ENCODE data around the gene DUSP10. TPM values are rescaled to one million over a fixed set of nuclear protein-coding genes. Genes with fewer than 3 reads are reported as not detected.

DUSP10 gene
- total RNA-seq, 1 experiment from 2014 or later: 24.4 TPM

DNA sequence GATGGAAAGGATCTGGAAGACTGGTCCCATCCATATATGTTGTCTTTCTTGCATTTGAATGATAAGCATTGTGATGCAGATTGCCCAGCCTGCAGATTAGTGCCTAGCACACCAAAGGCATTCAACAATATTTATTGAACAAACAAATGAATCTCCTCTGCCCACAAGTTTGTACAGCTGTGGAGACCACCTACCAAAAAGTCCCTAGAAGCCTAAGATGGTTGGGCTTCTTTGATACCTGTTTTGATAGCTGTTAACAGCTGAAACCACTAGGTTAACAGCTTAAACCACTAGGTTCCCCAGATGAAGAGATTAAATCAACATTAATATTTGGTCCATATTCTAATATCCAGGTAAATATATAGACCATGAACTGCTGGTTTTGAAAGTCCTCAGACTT, 9.8 kb downstream of the DUSP10 start:
- no peak for DNase-seq (ENCODE audit: low read depth)

DNA sequence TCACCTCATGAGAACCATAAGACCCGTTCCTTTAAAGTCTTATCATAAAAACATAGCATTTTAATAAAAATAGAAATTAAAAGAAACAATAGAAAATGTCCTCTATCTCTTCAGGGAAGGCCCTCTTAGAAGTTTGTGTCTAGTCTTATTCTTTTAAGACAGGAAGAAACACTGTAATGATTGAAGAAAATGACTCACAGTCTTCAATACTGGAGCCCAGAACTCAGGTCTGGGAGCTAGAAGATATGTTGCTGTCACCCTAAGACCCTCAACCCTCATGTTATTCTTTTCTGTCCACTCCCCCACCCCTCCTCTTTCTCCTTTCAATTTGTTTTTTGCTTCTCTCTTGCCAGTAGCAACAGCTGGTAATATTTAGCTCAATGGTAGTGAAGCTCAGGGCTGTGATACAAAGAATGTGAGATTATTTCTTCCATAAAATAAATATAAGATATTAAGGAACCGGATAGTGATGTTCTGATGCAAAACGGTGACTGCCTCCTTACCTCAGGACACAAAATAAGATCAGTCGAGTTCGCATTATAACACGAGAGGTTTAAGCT, 12.0 kb downstream of the DUSP10 start:
- DNase-seq (ENCODE audit: low read depth): no peak

DNA sequence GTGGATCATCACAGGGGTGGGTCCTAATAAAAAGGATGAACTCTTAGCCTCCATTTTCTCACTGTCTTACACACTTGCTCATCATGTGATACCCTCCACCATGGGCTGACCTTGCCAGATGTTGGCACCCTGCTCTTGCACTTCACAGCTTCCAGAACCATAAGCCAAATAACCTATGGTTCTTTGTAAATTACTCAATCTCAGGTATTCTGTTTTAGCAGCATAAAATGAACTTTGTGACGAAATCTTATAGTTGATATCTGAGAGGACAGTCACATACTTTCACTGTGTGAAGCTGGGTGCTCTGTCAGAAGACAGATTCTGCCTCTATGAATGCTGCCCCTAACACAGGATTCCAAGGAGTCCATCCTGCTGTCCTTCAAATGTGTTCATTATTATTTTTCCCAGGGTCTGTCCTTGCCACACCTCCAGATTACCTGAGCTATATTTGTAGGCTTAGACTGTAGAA, 13.8 kb downstream of the DUSP10 start:
- DNase-seq (ENCODE audit: low read depth): no peak

DNA sequence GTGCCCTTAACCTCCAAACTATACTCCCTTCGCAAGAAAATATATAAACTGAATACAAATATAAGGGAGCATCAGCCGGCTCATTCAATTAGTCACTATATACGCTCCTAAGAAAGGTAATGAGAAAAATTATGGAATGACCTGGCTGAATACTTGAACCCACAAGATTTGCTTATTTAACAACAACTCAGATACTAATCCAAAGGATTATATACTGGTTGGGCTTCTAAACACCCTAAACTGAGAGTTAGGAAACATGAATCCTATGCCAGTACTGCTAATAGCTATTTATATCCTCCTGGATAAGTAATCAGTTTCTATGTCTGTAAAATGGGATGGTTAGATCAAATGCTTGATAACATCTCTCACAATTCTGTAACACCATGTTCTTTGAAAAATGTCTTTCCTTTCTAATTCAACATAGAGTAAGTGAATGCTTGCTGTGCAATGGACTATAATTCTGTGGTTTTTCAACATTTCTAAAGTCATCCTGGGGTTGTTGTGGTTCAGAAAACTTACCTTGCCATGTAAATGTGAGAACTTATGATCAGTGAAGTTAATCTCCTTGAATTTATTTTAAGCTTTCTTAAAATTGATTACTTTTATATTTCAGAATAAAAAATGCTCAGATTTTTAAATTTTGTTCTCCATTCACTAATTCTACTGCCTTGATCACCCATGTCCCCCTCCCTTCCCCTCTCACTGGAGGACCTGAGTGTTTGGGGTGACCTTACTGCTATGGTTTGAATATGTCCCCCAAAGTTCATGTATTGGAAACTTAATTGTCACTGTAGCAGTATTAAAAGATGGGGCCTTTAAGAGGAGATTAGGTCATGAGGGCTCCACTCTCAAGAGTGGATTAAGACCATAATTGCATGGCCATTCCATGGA, 14.5 kb downstream of the DUSP10 start:
- DNase-seq (ENCODE audit: low read depth): no peak

DNA sequence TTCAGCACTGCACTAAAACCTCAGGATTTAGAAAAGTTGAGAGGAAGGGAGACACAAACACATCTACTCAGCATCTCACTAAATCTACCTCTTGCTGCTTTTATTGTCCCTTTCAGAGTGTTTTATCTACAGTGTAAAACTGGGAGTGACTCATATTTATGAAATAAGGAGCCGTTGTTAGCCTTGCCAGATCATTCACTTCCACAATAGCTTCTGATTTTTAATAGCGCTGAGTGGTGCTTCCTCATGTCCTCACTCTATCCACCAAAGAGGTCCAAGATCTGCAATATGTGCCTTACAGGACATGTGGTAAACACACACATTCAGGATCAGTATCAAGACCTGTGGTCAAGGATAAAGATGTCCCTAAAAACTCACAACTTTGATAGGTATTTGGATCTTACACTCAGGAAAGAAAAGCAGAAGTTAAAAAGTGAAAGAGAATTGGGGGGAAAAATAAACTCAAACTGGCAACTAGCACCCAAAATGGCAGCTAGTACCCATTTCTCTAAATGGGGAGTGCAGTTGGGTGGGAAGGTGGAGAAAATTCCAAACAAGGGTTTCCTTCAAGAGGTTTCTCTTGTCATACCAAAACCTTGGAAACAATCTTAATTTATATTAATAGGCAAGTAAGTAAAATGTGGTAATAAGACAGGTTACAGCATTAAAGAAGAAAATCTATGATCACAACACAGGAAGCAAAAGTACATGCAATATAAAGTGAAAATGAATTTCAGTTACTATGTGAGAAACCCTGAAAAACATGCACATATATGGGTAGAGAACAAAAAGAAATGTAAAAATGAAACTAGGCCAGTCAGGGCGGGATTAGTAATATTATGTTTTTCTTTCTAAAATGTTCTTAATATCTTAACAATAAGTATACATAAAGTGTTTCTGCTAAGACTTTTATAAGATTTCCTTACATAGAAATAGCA, 15.9 kb downstream of the DUSP10 start:
- DNase-seq (ENCODE audit: low read depth): no peak

DNA sequence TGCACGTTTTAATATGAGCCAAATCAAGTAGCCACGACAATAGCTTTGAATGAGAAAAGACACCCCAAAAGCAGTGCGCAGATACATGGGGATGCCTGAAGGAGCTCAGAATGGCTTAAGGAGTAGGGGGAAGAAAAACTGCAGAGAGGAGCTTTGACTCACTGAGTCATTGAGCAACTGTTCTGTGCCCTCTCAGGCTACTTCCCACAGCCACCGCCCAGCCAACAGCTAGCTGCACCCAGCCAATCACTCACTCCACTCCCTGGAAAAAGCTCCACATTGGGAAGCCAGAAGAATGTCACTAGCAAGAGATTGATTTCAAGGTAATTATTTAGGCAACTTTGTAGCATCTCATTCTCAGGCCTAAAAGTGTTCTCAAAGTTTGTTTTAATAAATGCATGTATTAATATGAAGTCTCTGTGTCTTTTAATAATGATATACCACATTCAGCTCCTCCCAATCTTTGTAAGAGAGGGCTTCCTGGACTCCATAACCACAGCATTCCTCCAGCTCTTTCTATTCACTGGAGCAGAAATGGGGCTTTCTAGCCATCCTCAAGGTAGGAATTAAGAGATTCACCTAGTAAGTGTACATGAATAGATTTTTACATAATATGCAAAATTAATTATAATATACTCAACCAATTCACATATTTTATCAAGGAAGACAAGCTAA, 16.8 kb downstream of the DUSP10 start:
- DNase-seq (ENCODE audit: low read depth): peak; percentile 67

DNA sequence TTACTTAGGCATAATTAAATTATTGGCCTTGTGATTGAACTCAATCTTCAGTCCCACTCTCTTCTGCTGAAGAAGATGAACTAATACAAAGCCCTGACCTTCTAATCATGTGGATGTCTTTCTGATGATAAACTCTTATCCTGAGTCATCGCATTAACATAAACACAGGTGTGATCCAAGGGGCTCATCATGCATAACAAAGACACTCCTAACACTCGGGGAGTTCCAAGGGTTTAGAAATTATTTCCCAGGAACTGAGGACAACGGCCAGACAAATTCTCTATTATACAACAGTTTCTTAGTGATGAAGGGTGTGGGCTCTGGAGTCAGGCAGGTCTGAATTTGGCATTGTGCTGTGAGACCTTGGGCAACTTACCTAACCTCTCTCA, 18.0 kb downstream of the DUSP10 start:
- no peak for DNase-seq (ENCODE audit: low read depth)

DNA sequence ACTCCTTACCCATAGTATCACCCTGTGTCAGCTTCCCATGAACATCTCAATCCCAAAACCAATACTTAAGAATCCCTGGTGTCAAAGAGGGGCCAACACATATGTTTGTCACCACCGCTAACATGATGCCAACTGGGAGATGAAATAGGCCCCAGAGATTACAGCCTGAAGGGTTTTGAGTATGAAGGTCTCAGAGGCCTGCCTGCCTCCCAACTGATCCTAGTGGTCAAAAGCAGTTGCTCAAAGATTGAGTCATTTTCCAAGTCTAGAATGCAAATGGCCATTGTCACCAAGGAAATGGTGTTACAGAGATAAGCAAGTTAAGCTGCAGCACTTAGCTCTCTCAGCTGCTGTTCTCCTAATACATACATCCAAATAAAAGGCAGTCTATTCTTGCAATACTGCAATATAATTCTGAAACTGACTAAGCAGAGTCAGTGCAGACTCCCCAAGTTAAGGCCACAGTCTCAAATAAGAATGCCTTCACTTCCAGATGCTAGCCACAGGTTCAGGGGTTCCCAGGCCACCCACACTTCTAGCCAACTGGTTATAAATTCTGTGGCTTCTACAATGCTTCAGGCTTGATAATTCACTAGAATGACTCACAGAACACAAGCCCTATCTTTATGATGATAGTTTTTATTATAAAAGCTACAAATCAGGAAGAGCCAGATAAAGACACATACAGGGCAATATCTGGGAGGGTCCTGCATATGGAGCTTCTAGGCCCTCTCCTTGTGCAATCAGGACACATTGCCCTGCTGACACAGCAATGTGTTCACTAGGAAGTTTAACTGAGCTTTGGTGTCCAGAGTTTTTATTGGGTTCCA, 18.7 kb downstream of the DUSP10 start:
- DNase-seq (ENCODE audit: low read depth): no peak

DNA sequence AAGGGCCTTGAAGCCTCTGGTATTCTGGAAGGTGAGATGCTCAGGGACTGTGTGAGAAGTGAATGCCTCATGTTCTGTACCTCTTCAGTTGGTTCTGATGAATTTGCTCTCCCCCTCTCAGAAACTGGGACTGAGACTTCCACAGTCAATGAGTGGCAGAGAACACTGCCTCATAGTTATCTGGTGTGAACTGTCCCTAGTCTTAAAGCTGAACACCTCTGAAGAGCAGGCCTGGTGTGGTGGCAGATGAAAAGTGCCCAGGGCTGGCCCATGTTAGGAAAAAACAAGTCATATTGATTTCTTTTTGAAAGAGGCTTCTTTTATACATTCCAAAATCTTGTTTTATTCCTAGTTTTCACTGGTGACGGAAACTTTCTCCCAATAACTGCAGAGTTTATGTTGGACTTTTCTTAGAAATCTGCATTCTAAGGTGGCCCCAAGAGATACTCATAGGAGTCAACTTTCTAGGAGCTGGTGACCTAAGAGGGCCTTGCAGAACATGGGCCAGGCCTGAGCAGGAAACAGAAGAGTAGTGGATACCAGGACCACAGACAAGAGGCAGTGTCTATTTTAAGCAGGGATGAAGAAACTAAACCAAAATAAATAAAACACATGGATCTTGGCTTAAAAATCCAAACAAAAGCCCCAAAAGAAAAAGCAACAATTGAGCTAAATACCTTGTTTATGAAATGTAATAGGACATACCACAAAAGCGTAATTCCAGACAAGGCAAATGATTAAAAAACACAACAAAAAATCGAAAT, 19.5 kb downstream of the DUSP10 start:
- no peak for DNase-seq (ENCODE audit: low read depth)

DNA sequence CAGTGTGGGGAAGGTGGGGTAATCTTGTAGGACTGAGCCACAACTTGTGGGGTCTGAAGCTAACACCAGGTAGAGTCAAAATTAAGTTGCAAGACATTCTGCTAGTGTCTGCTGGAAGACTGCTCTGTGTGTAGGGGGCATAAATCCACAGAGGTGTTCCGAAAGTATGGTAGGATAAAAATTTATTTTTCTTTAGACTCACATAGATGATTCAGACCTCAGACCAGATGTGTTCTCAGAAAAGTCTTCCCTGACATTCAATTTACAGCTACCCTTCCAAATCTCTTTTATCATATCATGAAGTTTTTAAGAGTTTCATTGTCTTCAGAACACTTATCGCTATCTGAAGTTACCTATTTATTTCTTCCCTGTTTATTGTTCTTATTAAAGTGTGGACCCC, 21.3 kb downstream of the DUSP10 start:
- DNase-seq (ENCODE audit: low read depth): no peak

DNA sequence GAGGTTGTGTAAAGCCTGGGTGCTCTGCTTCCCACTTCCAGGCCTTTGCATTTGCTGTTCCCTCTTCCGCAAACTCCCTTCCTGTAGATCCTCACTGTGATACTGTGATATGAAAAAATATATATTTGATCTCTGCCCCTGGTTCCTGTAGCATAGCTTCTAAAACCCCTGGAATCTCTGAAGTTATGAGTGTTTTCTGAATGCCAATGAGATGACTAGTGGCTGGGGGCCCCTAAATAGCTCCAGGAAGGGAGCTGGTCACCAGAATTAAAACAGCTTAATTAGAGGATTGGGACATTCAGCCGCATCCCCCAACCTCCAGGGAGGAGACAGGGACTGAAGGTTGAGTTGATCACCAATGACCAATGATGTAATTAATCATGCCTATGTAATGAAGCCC, 21.9 kb downstream of the DUSP10 start:
- DNase-seq (ENCODE audit: low read depth): no peak

DNA sequence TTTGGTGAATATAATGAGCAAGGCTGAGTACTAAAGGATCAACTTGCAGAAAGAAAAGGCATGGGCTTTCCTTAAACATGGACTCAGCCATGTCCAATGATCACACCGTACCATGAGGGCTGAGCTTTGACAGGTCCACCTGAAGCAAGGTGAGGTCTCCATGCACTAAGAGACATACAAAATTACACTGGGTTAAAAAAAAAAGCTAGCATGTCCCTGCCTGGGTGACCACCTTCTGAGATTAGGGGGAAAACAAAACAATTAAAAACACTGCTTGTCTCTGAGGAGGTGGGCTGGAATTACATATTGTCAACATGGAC, 22.7 kb downstream of the DUSP10 start:
- no peak for DNase-seq (ENCODE audit: low read depth)

DNA sequence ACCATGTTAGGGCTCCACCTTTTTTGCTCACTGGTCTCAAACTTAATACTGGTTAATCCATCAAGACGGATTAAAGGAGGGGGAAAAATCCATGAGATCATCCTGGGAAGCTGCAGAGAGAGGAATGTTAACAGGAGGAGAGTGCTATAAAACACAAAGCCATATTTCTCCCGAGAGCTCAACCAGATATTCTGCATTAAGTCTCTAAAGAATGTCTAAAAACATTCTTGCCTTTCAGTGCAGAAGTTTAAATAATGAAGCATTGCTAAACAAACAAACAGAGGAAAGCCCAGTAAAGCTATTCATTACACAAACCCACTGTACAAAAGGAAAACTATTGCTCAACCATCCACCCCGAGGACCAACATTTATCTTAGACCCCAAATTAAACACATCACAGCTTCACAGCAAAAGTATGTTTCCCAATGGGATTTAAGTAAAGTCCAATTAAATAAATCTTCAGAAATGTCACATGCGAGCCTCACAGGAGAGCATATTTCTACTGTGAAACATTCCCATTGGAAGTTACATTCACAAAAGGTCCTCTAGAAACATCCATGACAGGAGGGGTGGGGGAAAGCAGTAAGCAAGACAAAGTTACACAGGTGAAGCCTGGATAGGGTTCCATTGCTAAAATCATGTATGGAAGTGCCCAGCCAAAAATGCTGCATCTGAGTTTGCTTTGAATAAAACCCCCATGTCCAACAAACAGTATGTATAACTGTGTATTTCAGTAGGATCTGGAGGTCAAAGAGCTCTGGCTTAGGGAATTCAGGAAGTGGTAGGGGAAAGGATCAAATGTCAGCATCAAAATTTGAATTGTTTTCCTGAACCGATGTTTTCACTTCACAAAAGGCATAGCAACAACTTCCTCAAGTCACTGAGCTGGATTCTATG, 23.3 kb downstream of the DUSP10 start:
- peak; percentile 54 for DNase-seq (ENCODE audit: low read depth)

DNA sequence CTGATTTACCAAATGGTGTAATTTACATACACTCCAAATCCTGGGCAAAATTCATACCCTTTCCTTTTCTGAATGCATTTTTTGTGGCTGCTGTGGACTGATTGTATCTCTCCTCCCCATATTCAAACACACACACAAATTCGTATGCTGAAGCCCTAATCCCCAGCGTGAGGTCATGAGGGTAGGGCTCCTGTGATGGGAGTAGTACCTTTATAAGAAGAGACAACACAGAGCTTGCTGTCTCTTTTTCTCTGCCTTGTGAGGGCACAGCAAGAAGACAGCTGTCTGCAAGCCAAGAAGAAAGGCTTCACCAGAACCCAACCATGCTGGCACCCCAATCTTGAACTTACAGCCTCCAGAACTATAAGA, 24.4 kb downstream of the DUSP10 start:
- no peak for DNase-seq (ENCODE audit: low read depth)

DNA sequence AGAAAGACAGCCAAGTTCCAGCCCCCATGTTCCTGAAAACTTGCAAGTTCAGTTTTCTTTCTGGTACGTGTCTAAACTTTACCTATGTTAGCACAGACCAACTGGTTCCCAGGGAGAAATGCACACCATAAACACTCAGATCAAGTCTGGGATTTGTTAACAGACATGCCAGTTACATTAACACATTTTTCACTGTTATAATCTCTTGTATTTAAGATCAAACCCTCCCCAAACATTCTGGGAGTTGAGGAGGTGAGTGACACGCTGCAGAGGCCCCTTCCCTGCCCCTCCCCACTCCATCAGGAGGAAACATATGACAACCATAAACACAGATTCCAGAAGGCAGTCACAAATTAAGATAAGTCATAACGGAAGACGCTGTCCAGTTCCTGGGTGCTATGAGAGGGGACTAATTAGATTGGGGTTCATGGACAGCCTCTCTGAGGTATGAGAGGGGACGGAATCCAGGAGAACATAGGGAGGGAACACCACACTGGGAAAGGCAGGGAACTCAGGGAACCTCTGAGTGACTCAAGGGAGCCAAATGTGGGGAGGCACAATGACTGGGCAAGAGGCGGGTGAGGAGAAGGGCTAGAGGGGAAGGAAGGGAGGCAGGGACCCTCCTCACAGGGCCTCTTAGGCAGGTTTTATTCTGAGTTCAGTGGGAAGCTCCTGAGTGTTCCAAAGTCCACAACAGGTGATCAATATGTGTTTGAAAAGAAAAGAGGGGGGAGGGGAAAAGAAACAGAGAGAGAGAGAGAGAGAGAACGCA, 25.0 kb downstream of the DUSP10 start:
- no peak for DNase-seq (ENCODE audit: low read depth)

DNA sequence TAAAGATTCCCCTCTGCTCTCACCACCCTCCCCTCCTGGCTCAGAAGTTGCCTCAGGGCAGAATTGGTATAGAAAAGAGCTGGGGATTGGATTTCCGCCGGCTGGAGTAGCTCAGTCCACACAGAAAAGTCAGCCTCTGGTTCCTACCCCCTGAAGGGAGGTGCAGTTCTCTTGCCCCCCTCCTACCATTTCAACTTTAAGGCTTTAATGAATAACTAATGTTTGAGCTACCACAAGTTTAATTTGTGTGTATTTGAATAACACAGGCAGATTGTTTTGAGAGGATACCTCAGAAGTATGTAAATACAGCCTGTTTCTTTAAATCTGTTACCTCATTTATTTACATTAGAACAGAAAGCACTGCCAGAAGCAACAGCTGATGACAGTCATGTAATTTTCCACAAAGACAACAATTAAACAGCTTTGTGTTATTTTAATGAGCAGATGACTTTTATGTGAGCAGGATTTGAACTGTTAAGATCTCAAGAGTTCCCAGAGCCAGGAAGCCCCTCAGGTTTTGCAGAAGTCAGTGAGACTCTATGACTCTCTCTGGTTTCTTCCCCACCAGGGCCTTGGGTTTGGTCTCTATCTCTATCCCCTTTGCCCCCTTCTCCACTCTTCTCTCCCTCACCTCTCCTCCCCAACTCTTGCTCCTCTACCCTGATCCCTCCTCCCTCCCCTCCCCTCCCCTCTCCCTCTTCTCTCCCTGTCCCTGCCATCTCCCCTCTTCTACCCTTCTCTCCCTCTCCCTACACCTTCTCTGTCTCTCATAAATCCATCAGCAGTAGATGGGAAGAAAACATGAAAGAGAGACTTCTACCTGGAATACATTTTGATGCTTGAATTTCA, 26.3 kb downstream of the DUSP10 start:
- peak; percentile 50 for DNase-seq (ENCODE audit: low read depth)

All from Daoy (cell line).